Body of pancreas (tissue), 4 donors: Measurements from ENCODE around the gene MCF2L2. TPM values are rescaled to one million over a fixed set of nuclear protein-coding genes. Genes with fewer than 3 reads are reported as not detected.
A peak's percentile ranks its signal among the peaks of the same experiment; 100 is the strongest.

Source experiments
- ATAC-seq: fragments of 150-250 bp; one replicate; pipeline ENCODE4 v1.9.1; 2016
- DNase-seq, 4 donors: peaks; one replicate each; pipeline ENCODE4 v3.0.0-alpha.2; 2019
- H3K27ac ChIP-seq, 4 donors: fragments of 200-600 bp; sonication (generic); 1 replicate in 3 of 4; 2 replicates in 1 of 4; pipeline versions ENCODE4 v1.5.1 to v1.6.1; 2016 to 2019; ENCODE audit warnings: mild to moderate bottlenecking in 1 of 4, mixed read lengths in 1 of 4, moderate library complexity in 1 of 4
- H3K27me3 ChIP-seq, 2 donors: fragments of 200-600 bp; sonication (generic); one replicate each; pipeline ENCODE4 v1.6.0; 2016; ENCODE audit warnings: mild to moderate bottlenecking in 1 of 2
- H3K36me3 ChIP-seq, 2 donors: fragments of 200-600 bp; sonication (generic); replicated peaks in 1 of 2; 2 replicates each; pipeline ENCODE4 v1.5.1; 2016; ENCODE audit warnings: low read depth in 2 of 2; ENCODE audit not compliant: insufficient read depth in 1 of 2
- H3K4me1 ChIP-seq: fragments of 200-600 bp; sonication (generic); one replicate; pipeline ENCODE4 v1.6.0; 2016
- H3K4me3 ChIP-seq, 2 donors: fragments of 200-600 bp; sonication (generic); 1 replicate in 1 of 2; 2 replicates in 1 of 2; pipeline ENCODE4 v1.5.1; 2016 to 2019
- H3K9me3 ChIP-seq, 3 donors: fragments of 200-600 bp; sonication (generic); 1 replicate in 2 of 3; 2 replicates in 1 of 3; pipeline ENCODE4 v1.5.1; 2016
- POLR2A ChIP-seq, 3 donors: fragments of 450-650 bp; IDR thresholded peaks; one replicate each; pipeline ENCODE4 v1.6.1; 2016; ENCODE audit warnings: antibody characterized with exemption in 3 of 3, mild to moderate bottlenecking in 2 of 3
- WGBS, 2 donors: methylation state at CpG; one replicate each; pipeline ENCODE4 v1.1.5; 2017; 5-methylcytosine and 5-hydroxymethylcytosine counted together
- intact Hi-C: fragments of 100-400 bp; cut with DNase I; formaldehyde crosslinking; loops from one replicate; pipeline ENCODE4 v1.15.1; 2023
- total RNA-seq, 2 donors: library from RNA; depleted of rRNA; stranded (reverse); fragments of >200 nt; gene quantifications; one replicate each; pipeline ENCODE4 v1.1.0, GENCODE V29; 2016
- TF ChIP-seq, protein P1 (sequence below), 7 experiments: fragments of 450-650 bp in 4 of 7; fragments of 200-600 bp in 3 of 7; sonication (generic) in 3 of 7; IDR thresholded peaks; one replicate each; pipeline ENCODE4 v1.5.1; 2016 to 2019; ENCODE audit warnings: antibody characterized with exemption in 7 of 7

Gene MCF2L2
- total RNA-seq, 2 donors from 2014 or later = 0.26 TPM; not detected in 1

DNA sequence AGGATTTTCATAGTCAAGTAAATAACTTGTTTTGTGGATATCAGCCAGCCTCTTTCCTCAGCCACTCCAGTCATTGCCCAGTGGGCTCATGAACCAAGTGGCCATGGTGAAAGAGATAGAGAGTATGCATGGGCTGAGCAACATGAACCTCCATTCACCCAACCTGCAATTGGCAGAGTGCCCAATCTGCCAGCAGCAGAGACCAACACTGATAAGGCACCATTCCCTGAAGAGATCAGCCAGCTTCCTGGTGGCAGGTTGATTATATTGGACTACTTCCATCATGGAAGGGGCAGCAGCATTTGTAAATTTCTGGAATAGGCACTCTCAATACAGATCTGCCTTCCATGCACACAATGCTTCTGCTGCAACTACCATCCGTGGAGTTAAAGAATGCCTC lies 10.3 kb upstream of the MCF2L2 start:
- WGBS, 2 donors = 57 to 60% methylated on average over 1 of the region's 1 CpG
- Histone ChIP-seq H3K4me3 (no peak overlapping the region), H3K27ac (no peak overlapping the region), H3K4me1 (peaks cover 6% of the 10 kb centered on the region), H3K36me3 (no peaks in the 10 kb centered on the region), H3K27me3 (no peaks in the 10 kb centered on the region), H3K9me3 (no peaks in the 10 kb centered on the region)
- intact Hi-C loops = no loop called here
- TF ChIP-seq, protein P1, sequence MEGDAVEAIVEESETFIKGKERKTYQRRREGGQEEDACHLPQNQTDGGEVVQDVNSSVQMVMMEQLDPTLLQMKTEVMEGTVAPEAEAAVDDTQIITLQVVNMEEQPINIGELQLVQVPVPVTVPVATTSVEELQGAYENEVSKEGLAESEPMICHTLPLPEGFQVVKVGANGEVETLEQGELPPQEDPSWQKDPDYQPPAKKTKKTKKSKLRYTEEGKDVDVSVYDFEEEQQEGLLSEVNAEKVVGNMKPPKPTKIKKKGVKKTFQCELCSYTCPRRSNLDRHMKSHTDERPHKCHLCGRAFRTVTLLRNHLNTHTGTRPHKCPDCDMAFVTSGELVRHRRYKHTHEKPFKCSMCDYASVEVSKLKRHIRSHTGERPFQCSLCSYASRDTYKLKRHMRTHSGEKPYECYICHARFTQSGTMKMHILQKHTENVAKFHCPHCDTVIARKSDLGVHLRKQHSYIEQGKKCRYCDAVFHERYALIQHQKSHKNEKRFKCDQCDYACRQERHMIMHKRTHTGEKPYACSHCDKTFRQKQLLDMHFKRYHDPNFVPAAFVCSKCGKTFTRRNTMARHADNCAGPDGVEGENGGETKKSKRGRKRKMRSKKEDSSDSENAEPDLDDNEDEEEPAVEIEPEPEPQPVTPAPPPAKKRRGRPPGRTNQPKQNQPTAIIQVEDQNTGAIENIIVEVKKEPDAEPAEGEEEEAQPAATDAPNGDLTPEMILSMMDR (IDR thresholded peaks at IDR 0.05) = no peak
- TF ChIP-seq POLR2A (IDR thresholded peaks at IDR 0.05) = no peak
- ATAC-seq (peak; percentile 42), DNase-seq (peak; percentile 45 to 66 (median 54))

DNA sequence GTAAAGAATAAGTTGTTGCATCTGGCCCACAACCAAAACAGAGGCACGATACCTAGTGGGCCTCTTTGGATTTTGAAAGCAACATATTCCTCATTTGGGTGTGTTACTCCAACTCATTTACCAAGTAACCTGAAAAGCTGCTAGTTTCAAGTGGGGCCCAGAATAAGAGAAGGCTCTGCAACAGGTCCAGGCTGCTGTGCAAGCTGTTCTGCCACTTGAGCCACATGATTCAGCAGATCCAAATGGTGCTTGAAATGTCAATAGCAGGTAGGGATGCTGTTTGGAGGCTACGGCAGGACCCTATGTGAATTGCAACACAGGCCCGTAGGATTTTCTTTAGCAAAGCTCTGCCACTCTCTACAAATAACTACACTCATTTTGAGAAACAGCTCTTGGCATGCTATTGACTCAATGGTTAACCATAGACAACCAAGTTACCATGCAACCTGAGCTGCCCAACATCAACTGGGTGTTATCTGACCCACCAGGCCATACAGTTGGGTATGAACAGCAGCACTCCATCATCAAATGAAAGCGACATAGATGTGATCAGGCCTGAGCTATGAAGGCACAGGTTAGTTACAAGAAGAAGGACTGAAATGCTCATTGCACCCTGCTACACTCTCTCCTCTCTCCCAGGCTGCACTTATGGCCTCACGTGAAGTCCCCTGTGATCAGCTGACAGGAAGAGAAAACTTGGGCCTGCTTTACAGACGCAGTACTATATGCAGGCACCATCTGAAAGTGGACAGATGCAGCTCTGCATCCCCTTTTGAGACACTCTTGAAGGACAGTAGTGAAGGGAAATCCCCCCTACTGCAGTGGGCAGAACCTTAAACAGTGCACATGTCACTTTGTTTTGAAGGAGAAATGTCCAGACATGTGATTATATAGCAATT lies 9.5 kb upstream of the MCF2L2 start:
- WGBS, 2 donors = 84 to 98% methylated on average over 6 of the region's 6 CpGs
- Histone ChIP-seq H3K27me3 (no peaks in the 10 kb centered on the region), H3K4me1 (peaks cover 6% of the 10 kb centered on the region), H3K27ac (no peak overlapping the region), H3K36me3 (no peaks in the 10 kb centered on the region), H3K4me3 (no peak overlapping the region), H3K9me3 (no peaks in the 10 kb centered on the region)
- DNase-seq (no peak), ATAC-seq (no peak)
- TF ChIP-seq POLR2A (IDR thresholded peaks at IDR 0.05) = no peak
- TF ChIP-seq, protein P1 (IDR thresholded peaks at IDR 0.05) = no peak
- intact Hi-C loops = no loop called here

DNA sequence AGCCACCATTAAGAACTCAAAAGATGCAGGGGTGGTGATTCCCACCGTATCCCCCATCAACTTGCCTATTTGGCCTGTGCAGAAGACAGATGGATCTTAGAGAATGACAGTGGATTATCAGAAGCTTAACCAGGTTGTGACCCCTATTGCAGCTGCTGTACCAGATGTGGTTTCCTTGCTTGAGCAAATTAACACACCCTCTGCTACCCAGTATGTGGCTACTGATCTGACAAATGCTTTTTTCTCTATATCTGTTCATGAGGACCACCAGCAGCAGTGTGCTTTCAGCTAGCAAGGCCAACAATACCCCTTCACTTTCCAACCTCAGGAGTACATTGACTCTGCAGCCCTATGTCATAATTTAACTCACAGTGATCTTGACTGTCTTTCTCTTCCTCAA lies 8.6 kb upstream of the MCF2L2 start:
- WGBS, 2 donors = 75 to 100% methylated on average over 1 of the region's 1 CpG
- Histone ChIP-seq H3K27me3 (no peaks in the 10 kb centered on the region), H3K27ac (no peak overlapping the region), H3K4me3 (no peak overlapping the region), H3K36me3 (no peaks in the 10 kb centered on the region), H3K4me1 (peaks cover 6% of the 10 kb centered on the region), H3K9me3 (no peaks in the 10 kb centered on the region)
- intact Hi-C loops = no loop called here
- no peak for ATAC-seq
- TF ChIP-seq POLR2A (IDR thresholded peaks at IDR 0.05) = no peak
- TF ChIP-seq, protein P1 (IDR thresholded peaks at IDR 0.05) = no peak
- DNase-seq = no peak

DNA sequence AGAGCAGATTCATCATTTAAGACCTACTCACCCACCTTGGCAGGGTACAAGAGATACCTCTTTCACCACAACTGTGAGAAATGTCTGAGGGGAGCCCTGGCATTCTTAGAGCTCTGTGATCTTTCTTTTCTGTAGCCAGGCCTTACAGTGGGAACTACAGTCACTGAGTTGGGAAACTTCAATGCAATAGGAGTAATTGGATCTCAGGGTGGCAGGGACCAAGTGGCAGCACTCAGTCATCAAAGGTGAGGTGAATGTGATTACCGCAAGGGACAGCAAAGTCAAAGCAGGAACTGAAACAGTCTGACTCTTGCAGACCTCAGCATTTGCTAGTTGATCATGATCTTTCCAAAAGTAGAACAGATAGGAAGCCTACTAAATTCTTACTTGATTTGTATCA lies 7.2 kb upstream of the MCF2L2 start:
- no peak overlapping the region for H3K4me3 ChIP-seq
- 79 to 91% methylated on average over 1 of the region's 1 CpG for WGBS, 2 donors
- intact Hi-C loops = no loop called here

More for the DNA sequence above, 7.2 kb upstream of the MCF2L2 start:
- Histone ChIP-seq H3K27me3 (no peaks in the 10 kb centered on the region), H3K27ac (no peak overlapping the region), H3K36me3 (no peaks in the 10 kb centered on the region), H3K4me1 (peaks cover 6% of the 10 kb centered on the region), H3K9me3 (no peaks in the 10 kb centered on the region)
- TF ChIP-seq, protein P1 (IDR thresholded peaks at IDR 0.05) = no peak
- no peak for TF ChIP-seq POLR2A (IDR thresholded peaks at IDR 0.05)
- no peak for ATAC-seq
- no peak for DNase-seq
